ENCODE data around the gene EPHB2.
"Not testable (repeated sequence)": the region's sequence is repeated elsewhere in the genome, so short reads cannot be mapped to it uniquely, and the experiment has no call there.

The EPHB2 gene

DNA sequence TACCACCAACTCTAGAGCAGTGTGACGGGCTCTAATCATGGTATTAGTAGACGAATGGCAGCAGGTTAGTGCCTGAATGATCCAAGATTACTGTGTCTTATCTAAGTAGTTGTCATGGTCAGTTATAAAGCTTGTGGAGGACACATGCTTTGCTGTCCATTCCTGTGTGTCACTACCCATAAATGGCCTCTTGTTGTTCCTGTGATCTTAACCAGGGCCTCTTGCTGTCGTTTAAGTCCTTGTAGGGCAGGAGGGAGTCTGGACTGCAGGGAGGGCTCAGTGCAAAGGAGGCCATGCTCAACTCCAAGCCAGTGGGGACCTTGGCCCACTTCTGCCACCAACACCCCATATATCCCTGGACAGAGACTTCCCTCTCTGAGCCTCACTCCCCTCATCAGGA is 130.5 kb downstream of the EPHB2 start:
- H3K27ac ChIP-seq (ENCODE audit: poor library complexity, severe bottlenecking): no peak overlapping the region
- H3K4me3 ChIP-seq (ENCODE audit: severe bottlenecking): no peak overlapping the region
- H3K4me1 ChIP-seq (ENCODE audit: insufficient read depth, poor library complexity, severe bottlenecking): no peaks in the 10 kb centered on the region
- H3K36me3 ChIP-seq (ENCODE audit: low read depth): no peaks in the 10 kb centered on the region
- ATAC-seq (ENCODE audit: low read depth) (no peak), DNase-seq (ENCODE audit: low spot score) (no peak)
- no peaks in the 10 kb centered on the region for H3K27me3 ChIP-seq (ENCODE audit: insufficient read depth, poor library complexity, severe bottlenecking)
- TF ChIP-seq CTCF (IDR thresholded peaks at IDR 0.05; ENCODE audit: poor library complexity, severe bottlenecking): no peak
- H3K9me3 ChIP-seq (ENCODE audit: severe bottlenecking): no peaks in the 10 kb centered on the region

DNA sequence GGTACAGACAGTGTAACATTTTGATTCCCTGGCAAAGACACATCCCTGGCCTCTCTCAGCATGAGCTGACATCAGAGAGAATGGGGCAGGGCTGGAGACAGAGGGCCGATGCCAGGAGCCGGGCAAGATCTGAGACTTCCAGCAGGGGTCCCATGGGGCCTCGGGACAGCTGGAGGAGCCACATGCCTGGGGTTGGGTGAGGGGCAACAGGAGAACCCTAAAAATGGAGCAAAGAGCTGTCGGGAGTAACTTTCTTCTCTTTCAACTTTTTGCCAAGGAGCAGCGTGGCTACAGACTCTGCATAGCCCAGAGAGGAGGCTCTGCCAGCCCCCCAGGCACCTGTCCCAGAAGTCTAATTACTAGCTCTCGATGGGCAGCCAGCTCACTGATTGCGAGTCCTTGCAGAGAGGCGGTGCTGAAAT is 131.2 kb downstream of the EPHB2 start:
- ATAC-seq (ENCODE audit: low read depth): no peak
- Histone ChIP-seq H3K9me3 (ENCODE audit: severe bottlenecking) (no peaks in the 10 kb centered on the region), H3K4me1 (ENCODE audit: insufficient read depth, poor library complexity, severe bottlenecking) (no peaks in the 10 kb centered on the region), H3K27me3 (ENCODE audit: insufficient read depth, poor library complexity, severe bottlenecking) (no peaks in the 10 kb centered on the region), H3K36me3 (ENCODE audit: low read depth) (no peaks in the 10 kb centered on the region), H3K27ac (ENCODE audit: poor library complexity, severe bottlenecking) (no peak overlapping the region), H3K4me3 (ENCODE audit: severe bottlenecking) (no peak overlapping the region)
- DNase-seq (ENCODE audit: low spot score): no peak
- no peak for TF ChIP-seq CTCF (IDR thresholded peaks at IDR 0.05; ENCODE audit: poor library complexity, severe bottlenecking)

DNA sequence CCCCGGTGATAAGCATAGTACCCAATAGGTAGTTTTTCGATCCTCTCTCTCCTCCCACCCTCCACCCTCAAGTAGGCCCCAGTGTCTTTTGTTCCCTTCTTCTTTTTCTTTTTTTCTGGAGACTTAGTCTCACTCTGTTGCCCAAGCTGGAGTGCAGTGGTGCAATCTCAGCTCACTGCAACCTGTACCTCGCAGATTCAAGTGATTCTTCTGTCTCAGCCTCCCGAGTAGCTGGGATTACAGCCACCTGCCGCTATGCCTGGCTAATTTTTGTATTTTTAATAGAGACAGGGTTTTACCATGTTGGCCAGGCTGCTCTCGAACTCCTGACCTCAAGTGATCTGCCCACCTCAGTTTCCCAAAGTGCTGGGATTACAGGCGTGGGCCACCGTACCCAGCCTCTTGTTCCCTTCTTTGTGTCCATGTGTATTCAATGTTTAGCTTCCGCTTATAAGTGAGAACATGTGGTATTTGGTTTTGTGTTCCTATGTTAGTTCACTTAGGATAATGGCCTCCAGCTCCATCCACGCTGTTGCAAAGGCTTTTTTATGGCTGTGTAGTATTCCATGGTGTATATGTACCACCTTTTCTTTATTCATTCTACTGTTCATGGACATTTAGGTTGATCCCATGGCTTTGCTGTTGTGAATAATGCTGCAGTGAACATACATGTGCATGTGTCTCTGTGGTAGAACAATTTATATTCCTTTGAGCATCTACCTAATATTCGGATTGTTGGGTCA is 133.0 kb downstream of the EPHB2 start:
- DNase-seq (ENCODE audit: low spot score); H3K27me3 ChIP-seq (ENCODE audit: insufficient read depth, poor library complexity, severe bottlenecking); H3K9me3 ChIP-seq (ENCODE audit: severe bottlenecking); ATAC-seq (ENCODE audit: low read depth); H3K4me1 ChIP-seq (ENCODE audit: insufficient read depth, poor library complexity, severe bottlenecking); H3K36me3 ChIP-seq (ENCODE audit: low read depth); H3K4me3 ChIP-seq (ENCODE audit: severe bottlenecking); H3K27ac ChIP-seq (ENCODE audit: poor library complexity, severe bottlenecking): not testable (repeated sequence)

- Histone ChIP-seq H3K27ac (ENCODE audit: poor library complexity, severe bottlenecking) (no peak overlapping the region), H3K36me3 (ENCODE audit: low read depth) (no peaks in the 10 kb centered on the region), H3K4me1 (ENCODE audit: insufficient read depth, poor library complexity, severe bottlenecking) (no peaks in the 10 kb centered on the region), H3K9me3 (ENCODE audit: severe bottlenecking) (no peaks in the 10 kb centered on the region), H3K27me3 (ENCODE audit: insufficient read depth, poor library complexity, severe bottlenecking) (no peaks in the 10 kb centered on the region), H3K4me3 (ENCODE audit: severe bottlenecking) (no peak overlapping the region)
- DNase-seq (ENCODE audit: low spot score) (no peak), ATAC-seq (ENCODE audit: low read depth) (no peak)
- TF ChIP-seq CTCF (IDR thresholded peaks at IDR 0.05; ENCODE audit: poor library complexity, severe bottlenecking): no peak
Observed at GRCh38 chr1:22844621-22845020, 134.0 kb downstream of the EPHB2 start.

- Histone ChIP-seq H3K4me3 (ENCODE audit: severe bottlenecking) (no peak overlapping the region), H3K27me3 (ENCODE audit: insufficient read depth, poor library complexity, severe bottlenecking) (no peaks in the 10 kb centered on the region)
- no peak for TF ChIP-seq CTCF (IDR thresholded peaks at IDR 0.05; ENCODE audit: poor library complexity, severe bottlenecking)
Observed at GRCh38 chr1:22845398-22845935, 134.8 kb downstream of the EPHB2 start.

More at GRCh38 chr1:22845398-22845935, 134.8 kb downstream of the EPHB2 start:
- H3K4me1 ChIP-seq (ENCODE audit: insufficient read depth, poor library complexity, severe bottlenecking): no peaks in the 10 kb centered on the region
- DNase-seq (ENCODE audit: low spot score): no peak
- no peaks in the 10 kb centered on the region for H3K9me3 ChIP-seq (ENCODE audit: severe bottlenecking)
- ATAC-seq (ENCODE audit: low read depth): no peak
- no peaks in the 10 kb centered on the region for H3K36me3 ChIP-seq (ENCODE audit: low read depth)
- no peak overlapping the region for H3K27ac ChIP-seq (ENCODE audit: poor library complexity, severe bottlenecking)
